Sigmoid colon (tissue), 7 donors: Measurements from ENCODE around the gene NDUFS2. TPM values are rescaled to one million over a fixed set of nuclear protein-coding genes. Genes with fewer than 3 reads are reported as not detected.

ENCODE experiments used
- DNase-seq: peaks from one replicate; pipeline ENCODE4 v3.0.0-alpha.2; 2019
- H3K27ac ChIP-seq, 4 donors: fragments of 200-600 bp; sonication (generic); one replicate each; pipeline ENCODE4 v1.5.1; 2016 to 2019; ENCODE audit warnings: mild to moderate bottlenecking in 1 of 4
- H3K27me3 ChIP-seq, 3 donors: fragments of 200-600 bp; sonication (generic); one replicate each; pipeline ENCODE4 v1.5.1; 2019; ENCODE audit warnings: mild to moderate bottlenecking in 1 of 3
- H3K36me3 ChIP-seq, 4 donors: fragments of 200-600 bp; sonication (generic); one replicate each; pipeline ENCODE4 v1.5.1; 2016 to 2019
- H3K4me1 ChIP-seq, 4 donors: fragments of 200-600 bp; sonication (generic); one replicate each; pipeline ENCODE4 v1.5.1; 2017 to 2019
- H3K4me3 ChIP-seq, 4 donors: fragments of 200-600 bp; sonication (generic); one replicate each; pipeline ENCODE4 v1.5.1; 2017 to 2019; ENCODE audit warnings: mild to moderate bottlenecking in 2 of 4, moderate library complexity in 1 of 4
- H3K9me3 ChIP-seq, 4 donors: fragments of 200-600 bp in 3 of 4; sonication (generic) in 3 of 4; one replicate each; pipeline versions ENCODE4 v1.5.1 to v1.6.1; 2013 to 2019
- CTCF ChIP-seq, 4 experiments: fragments of 450-650 bp in 3 of 4; fragments of 200-600 bp in 1 of 4; IDR thresholded peaks; one replicate each; pipeline ENCODE4 v1.5.1; 2016 to 2019; ENCODE audit warnings: antibody characterized with exemption in 4 of 4, mild to moderate bottlenecking in 3 of 4, moderate library complexity in 2 of 4
- EP300 ChIP-seq, 4 donors: sonication (generic); formaldehyde crosslinking; IDR thresholded peaks; one replicate each; pipeline ENCODE4 v1.6.1; 2017; ENCODE audit warnings: antibody characterized with exemption in 4 of 4
- POLR2A ChIP-seq, 2 donors: fragments of 450-650 bp; IDR thresholded peaks; one replicate each; pipeline ENCODE4 v1.6.1; 2016; ENCODE audit warnings: antibody characterized with exemption in 2 of 2, mild to moderate bottlenecking in 2 of 2, moderate library complexity in 2 of 2
- POLR2AphosphoS5 ChIP-seq, 4 donors: sonication (generic); formaldehyde crosslinking; IDR thresholded peaks; one replicate each; pipeline ENCODE4 v1.6.1; 2017; ENCODE audit warnings: antibody characterized with exemption in 4 of 4
- WGBS, 2 donors: extraction: QIAGEN DNeasy Blood & Tissue Kit; methylation state at CpG; one replicate each; pipeline ENCODE4 v1.1.7; 2013; 5-methylcytosine and 5-hydroxymethylcytosine counted together
- intact Hi-C: fragments of 100-400 bp; cut with DNase I; formaldehyde crosslinking; loops from one replicate; pipeline ENCODE4 v1.15.1; 2023
- polyA plus RNA-seq, 3 donors: library from polyadenylated mRNA; stranded (reverse); fragments of 200-250 nt; gene quantifications; one replicate each; pipeline ENCODE4 v1.2.3, GENCODE V29; 2013
- total RNA-seq, 4 donors: library from RNA; depleted of rRNA; stranded (reverse); fragments of >200 nt; gene quantifications; one replicate each; pipeline ENCODE4 v1.1.0, GENCODE V29; 2016
- donor health status: healthy with polysubstance abuse.
- donor health status: Bipolar disorder and iron deficiency.
- donor health status: healthy.

Gene NDUFS2
- total and polyA plus RNA-seq, 7 donors: 79.6 to 194 (median 113) TPM

- intact Hi-C loops: loop anchor here (1.0 kb wide), 1 partner anchor 11 kb away; the partner anchor contains the start of gene PPOX
- TF ChIP-seq EP300 (IDR thresholded peaks at IDR 0.05): no peak
- TF ChIP-seq CTCF (IDR thresholded peaks at IDR 0.05): peak in 1 of 4 experiments; percentile 7
- peak; percentile 88 to 93 (median 88) for TF ChIP-seq POLR2AphosphoS5 (IDR thresholded peaks at IDR 0.05)
- TF ChIP-seq POLR2A (IDR thresholded peaks at IDR 0.05): peak; percentile 67 to 71
Observed at GRCh38 chr1:161177112-161177935, 24.8 kb upstream of the NDUFS2 start, which contains the start of gene B4GALT3. TSS of gene B4GALT3 (minus strand) at chr1:161177507. CDS start at chr1:161176060, 1,447 bp downstream.

GRCh38 chr1:161177936-161178244 lies 24.3 kb upstream of the NDUFS2 start:
- no peak for TF ChIP-seq POLR2AphosphoS5 (IDR thresholded peaks at IDR 0.05)
- no peak for TF ChIP-seq EP300 (IDR thresholded peaks at IDR 0.05)
- no peak for TF ChIP-seq POLR2A (IDR thresholded peaks at IDR 0.05)
- no peak for TF ChIP-seq CTCF (IDR thresholded peaks at IDR 0.05)
- peaks cover 0 to 32% (median 22%) of the 10 kb centered on the region in 4 donors for H3K4me1 ChIP-seq
- DNase-seq: no peak
- no peaks in the 10 kb centered on the region for H3K27me3 ChIP-seq
- peaks cover 11 to 31% (median 11%) of the 10 kb centered on the region in 4 donors for H3K36me3 ChIP-seq
- intact Hi-C loops: loop anchor here (1.0 kb wide), 1 partner anchor 12 kb away; the partner anchor contains the start of gene PPOX
- peak overlapping the region; percentile 64 to 78 (median 76) for H3K4me3 ChIP-seq
- peak overlapping the region; percentile 85 to 92 (median 88) for H3K27ac ChIP-seq
- 31 to 70% methylated on average over 9 of the region's 9 CpGs for WGBS, 2 donors
- H3K9me3 ChIP-seq: no peaks in the 10 kb centered on the region

More at GRCh38 chr1:161177112-161177935, 24.8 kb upstream of the NDUFS2 start, which contains the start of gene B4GALT3:
- Histone ChIP-seq H3K4me3 (peak within 1 kb of the TSS; percentile 64 to 78 (median 76)), H3K4me1 (peaks cover 0 to 38% (median 24%) of the 10 kb centered on the region in 4 donors), H3K9me3 (no peaks in the 10 kb centered on the region), H3K27ac (peak within 1 kb of the TSS; percentile 85 to 92 (median 88)), H3K27me3 (no peaks in the 10 kb centered on the region), H3K36me3 (peaks cover 12 to 37% (median 15%) of the 10 kb centered on the region in 4 donors)
- WGBS, 2 donors: 2 to 5% methylated on average over 50 of the region's 50 CpGs
- DNase-seq: peak; percentile 93

GRCh38 chr1:161179698-161180097 lies 22.5 kb upstream of the NDUFS2 start:
- Histone ChIP-seq H3K27ac (no peak overlapping the region), H3K36me3 (peaks cover 0 to 13% (median 3%) of the 10 kb centered on the region in 4 donors), H3K27me3 (no peaks in the 10 kb centered on the region), H3K9me3 (no peaks in the 10 kb centered on the region), H3K4me1 (peaks cover 0 to 23% (median 15%) of the 10 kb centered on the region in 4 donors), H3K4me3 (no peak overlapping the region)
- no peak for TF ChIP-seq CTCF (IDR thresholded peaks at IDR 0.05)
- TF ChIP-seq POLR2A (IDR thresholded peaks at IDR 0.05): no peak
- no peak for TF ChIP-seq EP300 (IDR thresholded peaks at IDR 0.05)
- TF ChIP-seq POLR2AphosphoS5 (IDR thresholded peaks at IDR 0.05): no peak
- DNase-seq: no peak
- intact Hi-C loops: no loop called here
- 85 to 97% methylated on average over 3 of the region's 3 CpGs for WGBS, 2 donors

- H3K4me1 ChIP-seq: peaks cover 0 to 22% (median 15%) of the 10 kb centered on the region in 4 donors
- H3K27ac ChIP-seq: no peak overlapping the region
- intact Hi-C loops: no loop called here
- WGBS, 2 donors: 77 to 85% methylated on average over 1 of the region's 1 CpG
- no peaks in the 10 kb centered on the region for H3K27me3 ChIP-seq
- no peak for TF ChIP-seq EP300 (IDR thresholded peaks at IDR 0.05)
- no peak for TF ChIP-seq POLR2AphosphoS5 (IDR thresholded peaks at IDR 0.05)
- no peak for TF ChIP-seq CTCF (IDR thresholded peaks at IDR 0.05)
- no peak for TF ChIP-seq POLR2A (IDR thresholded peaks at IDR 0.05)
- peaks cover 0 to 4% (median 0%) of the 10 kb centered on the region in 4 donors for H3K36me3 ChIP-seq
- H3K9me3 ChIP-seq: no peaks in the 10 kb centered on the region
- no peak overlapping the region for H3K4me3 ChIP-seq
- DNase-seq: no peak
Observed at GRCh38 chr1:161180639-161181038, 21.5 kb upstream of the NDUFS2 start.
